H1 (cell line): ENCODE data around the gene TMEM183A. TPM values are rescaled to one million over a fixed set of nuclear protein-coding genes. Genes with fewer than 3 reads are reported as not detected.

Source experiments
- CTCF ChIA-PET: fragments of 300-600 bp; sonication (Branson Sonifier 250); formaldehyde crosslinking; loops from one replicate; lab custom pipeline; 2021; ENCODE audit not compliant: partially characterized antibody; lab: Charles Lee
- POLR2A ChIA-PET: fragments of 300-600 bp; sonication (Branson Sonifier 250); formaldehyde crosslinking; loops from one replicate; lab custom pipeline; 2021; ENCODE audit warnings: inconsistent platforms; ENCODE audit not compliant: partially characterized antibody; lab: Charles Lee
- DNase-seq, 2 experiments: peaks; one replicate each; pipeline versions ENCODE4 v3.0.0 to v3.0.0-alpha.2; 2010 to 2022; ENCODE audit warnings: low spot score in 2 of 2, low read depth in 1 of 2, mixed read lengths in 1 of 2
- FAIRE-seq: peaks from 2 replicates; lab custom pipeline; 2011; peaks lifted over from hg19 to GRCh38; lab: Jason Lieb, UNC
- H2AFZ ChIP-seq: 2 replicates; pipeline ENCODE4 v1.8.1; 2012; ENCODE audit warnings: low read length, inconsistent platforms
- H2AK5ac ChIP-seq: 2 replicates; pipeline ENCODE4 v1.6.1; 2013; ENCODE audit warnings: low read depth, low read length
- H2BK120ac ChIP-seq: replicated peaks from 2 replicates; pipeline ENCODE3; 2013; ENCODE audit warnings: low read depth, low read length, inconsistent platforms
- H2BK12ac ChIP-seq: 2 replicates; pipeline ENCODE4 v1.6.1; 2013; ENCODE audit warnings: low read depth, low read length
- H2BK15ac ChIP-seq: 2 replicates; pipeline ENCODE4 v1.6.1; 2013; ENCODE audit warnings: low read length
- H2BK20ac ChIP-seq: 2 replicates; pipeline ENCODE4 v1.6.1; 2013; ENCODE audit warnings: low read length
- H2BK5ac ChIP-seq: 2 replicates; pipeline ENCODE4 v1.6.1; 2013; ENCODE audit warnings: low read depth, low read length
- H3K14ac ChIP-seq: 2 replicates; pipeline ENCODE4 v1.6.1; 2013; ENCODE audit warnings: inconsistent platforms; ENCODE audit not compliant: insufficient read length
- H3K18ac ChIP-seq: 2 replicates; pipeline ENCODE4 v1.6.1; 2013; ENCODE audit warnings: low read length; ENCODE audit errors: extremely low read depth
- H3K23ac ChIP-seq: 2 replicates; pipeline ENCODE4 v1.6.1; 2013; ENCODE audit warnings: inconsistent platforms; ENCODE audit not compliant: insufficient read length
- H3K23me2 ChIP-seq: 2 replicates; pipeline ENCODE4 v1.6.1; 2013; ENCODE audit warnings: low read depth, low read length
- H3K27ac ChIP-seq: 2 replicates; pipeline ENCODE4 v1.6.1; 2011; ENCODE audit warnings: low read depth, low read length, inconsistent platforms
- H3K27me3 ChIP-seq, 4 experiments: replicated peaks in 1 of 4; 1 replicate in 1 of 4; 2 replicates in 3 of 4; pipeline versions ENCODE4 v1.6.1 to v1.8.1; 2011 to 2013; ENCODE audit warnings: low read length in 3 of 4, mild to moderate bottlenecking in 3 of 4, inconsistent platforms in 2 of 4, mixed read lengths in 2 of 4, moderate library complexity in 1 of 4; ENCODE audit not compliant: control insufficient read depth in 3 of 4, insufficient read depth in 3 of 4; ENCODE audit errors: extremely low read depth in 1 of 4
- H3K36me3 ChIP-seq, 4 experiments: 2 replicates each; pipeline versions ENCODE4 v1.6.1 to v1.8.1; 2011 to 2013; ENCODE audit warnings: mild to moderate bottlenecking in 4 of 4, low read length in 3 of 4, moderate library complexity in 2 of 4, control low read depth in 1 of 4, inconsistent platforms in 1 of 4; ENCODE audit not compliant: insufficient read depth in 4 of 4, control insufficient read depth in 2 of 4
- H3K4ac ChIP-seq: replicated peaks from 2 replicates; pipeline ENCODE3; 2013; ENCODE audit warnings: low read length, low read depth, mixed read lengths, inconsistent platforms; ENCODE audit not compliant: insufficient read length
- H3K4me1 ChIP-seq, 4 experiments: replicated peaks in 1 of 4; 1 replicate in 1 of 4; 2 replicates in 3 of 4; pipeline versions ENCODE4 v1.6.1 to v1.8.1; 2011 to 2013; ENCODE audit warnings: low read length in 3 of 4, inconsistent platforms in 2 of 4, mixed read lengths in 1 of 4; ENCODE audit not compliant: insufficient read depth in 4 of 4, control insufficient read depth in 3 of 4
- H3K4me2 ChIP-seq, 2 experiments: 2 replicates each; pipeline versions ENCODE4 v1.6.1 to v1.8.1; 2011 to 2013; ENCODE audit warnings: low read depth in 2 of 2, low read length in 2 of 2, control low read depth in 1 of 2, inconsistent platforms in 1 of 2, mild to moderate bottlenecking in 1 of 2; ENCODE audit not compliant: insufficient read depth in 1 of 2
- H3K4me3 ChIP-seq, 4 experiments: fragments of 200-600, 300-600 bp in 1 of 4; sonication (generic), shearing (Covaris generic), sonication (Bioruptor Twin) in 1 of 4; 2 replicates each; pipeline versions ENCODE4 v1.5.1 to v1.8.1; 2011 to 2016; ENCODE audit warnings: low read length in 4 of 4, low read depth in 3 of 4, control low read depth in 2 of 4, inconsistent platforms in 2 of 4, mild to moderate bottlenecking in 2 of 4, mixed read lengths in 1 of 4, moderate library complexity in 1 of 4; ENCODE audit not compliant: insufficient read depth in 2 of 4; ENCODE audit errors: extremely low read depth in 1 of 4
- H3K56ac ChIP-seq: replicated peaks from 2 replicates; pipeline ENCODE3; 2013; ENCODE audit warnings: low read depth, mild to moderate bottlenecking, mixed read lengths, low read length, inconsistent platforms; ENCODE audit not compliant: insufficient read length
- H3K79me1 ChIP-seq: 2 replicates; pipeline ENCODE4 v1.6.1; 2013; ENCODE audit warnings: low read depth, low read length, control low read depth
- H3K79me2 ChIP-seq, 2 experiments: 2 replicates each; pipeline versions ENCODE4 v1.6.1 to v1.8.1; 2012 to 2013; ENCODE audit warnings: low read length in 2 of 2, mild to moderate bottlenecking in 2 of 2, inconsistent platforms in 1 of 2; ENCODE audit not compliant: insufficient read depth in 2 of 2, control insufficient read depth in 1 of 2
- H3K9ac ChIP-seq, 4 experiments: replicated peaks in 1 of 4; 1 replicate in 1 of 4; 2 replicates in 3 of 4; pipeline versions ENCODE4 v1.6.1 to v1.8.1; 2011 to 2013; ENCODE audit warnings: low read depth in 3 of 4, low read length in 3 of 4, control low read depth in 2 of 4, mild to moderate bottlenecking in 2 of 4, moderate library complexity in 2 of 4, inconsistent platforms in 1 of 4; ENCODE audit errors: extremely low read depth in 1 of 4
- H3K9me3 ChIP-seq, 2 experiments: 2 replicates each; pipeline versions ENCODE4 v1.6.1 to v1.8.1; 2012 to 2013; ENCODE audit warnings: mild to moderate bottlenecking in 2 of 2, moderate library complexity in 2 of 2, control low read depth in 1 of 2, inconsistent platforms in 1 of 2, low read depth in 1 of 2, low read length in 1 of 2, mixed read lengths in 1 of 2; ENCODE audit not compliant: insufficient read depth in 2 of 2
- H4K20me1 ChIP-seq, 2 experiments: replicated peaks in 1 of 2; 2 replicates each; pipeline versions ENCODE3 to v1.8.1; 2011 to 2013; ENCODE audit warnings: inconsistent platforms in 2 of 2, low read length in 2 of 2, mild to moderate bottlenecking in 1 of 2; ENCODE audit not compliant: insufficient read depth in 2 of 2, control insufficient read depth in 1 of 2
- H4K5ac ChIP-seq: 2 replicates; pipeline ENCODE4 v1.6.1; 2013; ENCODE audit warnings: low read length, low read depth, mixed read lengths, inconsistent platforms; ENCODE audit not compliant: insufficient read length
- H4K8ac ChIP-seq: 2 replicates; pipeline ENCODE4 v1.8.0; 2013; ENCODE audit warnings: mild to moderate bottlenecking, moderate library complexity, low read length, inconsistent platforms; ENCODE audit not compliant: insufficient read depth; ENCODE audit errors: extremely low read depth
- H4K91ac ChIP-seq: replicated peaks from 2 replicates; pipeline ENCODE3; 2013; ENCODE audit warnings: low read length, mixed read lengths, inconsistent platforms; ENCODE audit not compliant: insufficient read length
- ATF2 ChIP-seq: IDR thresholded peaks from 2 replicates; pipeline ENCODE4 v1.6.1; 2012; ENCODE audit warnings: low read length, inconsistent platforms
- BRCA1 ChIP-seq: IDR thresholded peaks from 2 replicates; pipeline ENCODE4 v1.6.1; 2012; ENCODE audit warnings: low read depth, low read length, improper control_type of control experiment
- E2F6 ChIP-seq: IDR thresholded peaks from 2 replicates; pipeline ENCODE4 v1.6.1; 2012; ENCODE audit warnings: inconsistent platforms
- KDM4A ChIP-seq: IDR thresholded peaks from one replicate; pipeline ENCODE4 v1.7.1; 2012; ENCODE audit warnings: low read depth, mild to moderate bottlenecking, moderate library complexity, low read length, inconsistent platforms; ENCODE audit not compliant: severe bottlenecking
- KDM5A ChIP-seq: fragments of 200-600 bp; IDR thresholded peaks from 2 replicates; pipeline ENCODE4 v1.7.1; 2012; ENCODE audit warnings: mild to moderate bottlenecking, low read length, inconsistent platforms, mixed read lengths
- MAX ChIP-seq: IDR thresholded peaks from 2 replicates; pipeline ENCODE4 v1.6.1; 2012; ENCODE audit warnings: inconsistent platforms
- SP2 ChIP-seq: IDR thresholded peaks from 2 replicates; pipeline ENCODE4 v1.6.1; 2012; ENCODE audit warnings: mild to moderate bottlenecking, low read length, inconsistent platforms
- SRF ChIP-seq: IDR thresholded peaks from 2 replicates; pipeline ENCODE4 v1.6.1; 2011; ENCODE audit warnings: mild to moderate bottlenecking, low read depth, low read length, moderate library complexity
- SUZ12 ChIP-seq: fragments of 200-600 bp; sonication (generic); IDR thresholded peaks from 2 replicates; pipeline ENCODE4 v1.6.1; 2012; ENCODE audit warnings: mild to moderate bottlenecking, inconsistent platforms, low read length, moderate library complexity, mixed read lengths
- TBP ChIP-seq: IDR thresholded peaks from 2 replicates; pipeline ENCODE4 v1.6.1; 2011; ENCODE audit warnings: low read depth, low read length, improper control_type of control experiment
- TEAD4 ChIP-seq: IDR thresholded peaks from 2 replicates; pipeline ENCODE4 v1.6.1; 2012; ENCODE audit warnings: low read depth, low read length, inconsistent platforms, mixed read lengths
- ZNF274 ChIP-seq: IDR thresholded peaks from 2 replicates; pipeline ENCODE4 v1.7.0; 2012; ENCODE audit warnings: low read length, borderline replicate concordance; ENCODE audit errors: extremely low read depth
- WGBS, 2 experiments: shearing (Covaris generic) in 1 of 2; methylation state at CpG; one replicate each; pipeline versions ENCODE4 v1.1.6 to v1.1.7; 2013 to 2015; ENCODE audit warnings: low lambda C conversion rate in 2 of 2, mixed read lengths in 2 of 2, inconsistent platforms in 1 of 2, low coverage in 1 of 2, missing lambda C conversion rate in 1 of 2; ENCODE audit not compliant: insufficient replicate concordance in 2 of 2, insufficient coverage in 1 of 2, insufficient read length in 1 of 2; ENCODE audit errors: extremely low coverage in 1 of 2, missing lambda C conversion rate in 1 of 2; 5-methylcytosine and 5-hydroxymethylcytosine counted together
- polyA plus RNA-seq, 7 experiments: library from polyadenylated mRNA; depleted of rRNA in 3 of 7; stranded (reverse) in 5 of 7; unstranded in 2 of 7; fragments of >200 nt in 5 of 7; fragments of 200-250 nt in 2 of 7; gene quantifications; 1 replicate in 5 of 7; 2 replicates in 1 of 7; 4 replicates in 1 of 7; pipeline versions ENCODE4 v1.2.1 to v1.2.3, GENCODE V29; 2011 to 2013; ENCODE audit warnings: missing spikeins in 2 of 7, mixed read lengths in 2 of 7
- total RNA-seq: library from RNA; stranded (reverse); fragmentation: NEBNext Ultra II Directional; extraction: Animal tissue kit (Norgen Biotek cat#: 25700); gene quantifications from 2 replicates; pipeline ENCODE4 v1.2.1, GENCODE V29; 2021

Gene TMEM183A
- total and polyA plus RNA-seq, 2 of the 8 experiments (the other 6 are each of a cell fraction or from before 2014, with no cell fraction given), result 107 to 173 TPM

GRCh38 chr1:202987255-202987654 is 19.9 kb upstream of the TMEM183A start:
- Histone ChIP-seq H2BK15ac (no peak overlapping the region), H3K18ac (no peak overlapping the region), H2BK120ac (no peak overlapping the region), H3K4me1 (no peaks in the 10 kb centered on the region), H4K20me1 (no peaks in the 10 kb centered on the region), H3K79me2 (no peaks in the 10 kb centered on the region), H2AK5ac (no peak overlapping the region), H3K56ac (no peak overlapping the region), H3K27ac (no peak overlapping the region), H3K23me2 (no peaks in the 10 kb centered on the region), H4K5ac (no peak overlapping the region), H3K9ac (no peak overlapping the region), H4K91ac (no peak overlapping the region), H3K4ac (no peak overlapping the region), H2BK20ac (no peak overlapping the region), H2BK5ac (no peak overlapping the region), H3K23ac (no peak overlapping the region), H2AFZ (no peak overlapping the region), H3K36me3 (no peaks in the 10 kb centered on the region), H3K14ac (no peak overlapping the region), H2BK12ac (no peak overlapping the region), H3K27me3 (no peaks in the 10 kb centered on the region), H3K4me2 (no peak overlapping the region), H4K8ac (no peak overlapping the region), H3K4me3 (no peak overlapping the region), H3K9me3 (no peaks in the 10 kb centered on the region), H3K79me1 (no peaks in the 10 kb centered on the region)
- POLR2A ChIA-PET, result interaction anchor here (1.1 to 3.3 kb wide), 3 partner anchors 12 to 127 kb away, joined by 3 to 13 read pairs (median 3); partner anchors contain the start of gene TMEM183A
- 88% methylated on average over 7 of the region's 7 CpGs; no CpG with 5 or more reads in 1 of the 2 experiments for WGBS, 2 experiments
- no peak for DNase-seq
- no peak for FAIRE-seq
- CTCF ChIA-PET, result interaction anchor here (0.9 to 5.6 kb wide), 3 partner anchors 11 to 124 kb away, joined by 3 to 43 read pairs (median 5); no protein-coding TSS in a partner anchor
- TF ChIP-seq ZNF274, result no peak
- TF ChIP-seq BRCA1, result no peak
- TF ChIP-seq E2F6, result no peak
- no peak for TF ChIP-seq SUZ12
- no peak for TF ChIP-seq MAX
- no peak for TF ChIP-seq TEAD4
- TF ChIP-seq KDM4A, result no peak
- TF ChIP-seq SP2, result no peak
- no peak for TF ChIP-seq KDM5A
- no peak for TF ChIP-seq SRF
- no peak for TF ChIP-seq ATF2
- no peak for TF ChIP-seq TBP
